Activated T-cell treated with anti-CD3 and anti-CD28 coated beads for 4 hours (primary cell): ENCODE results near the gene PPP2R3B.
"Not testable (repeated sequence)": the region's sequence is repeated elsewhere in the genome, so short reads cannot be mapped to it uniquely, and the experiment has no call there.

Experiments used
- DNase-seq: peaks from one replicate; pipeline ENCODE4 v3.0.0-alpha.2; 2020

The PPP2R3B gene

GRCh38 chrX:386768-387575 lies at the start of gene PPP2R3B:
TSS of gene PPP2R3B (minus strand) at chrX:386907. CDS start at chrX:386691, 216 bp downstream.
- DNase-seq: peak; percentile 96

- DNase-seq: no peak
Observed at GRCh38 chrX:435536-436122, 48.9 kb upstream of the PPP2R3B start.

GRCh38 chrX:434946-435345 lies 48.2 kb upstream of the PPP2R3B start:
- DNase-seq: no peak

GRCh38 chrX:433771-434170 lies 47.1 kb upstream of the PPP2R3B start:
- DNase-seq: no peak

- not testable (repeated sequence) for DNase-seq
Observed at GRCh38 chrX:432666-433065, 46.0 kb upstream of the PPP2R3B start.

GRCh38 chrX:431492-432111 lies 44.9 kb upstream of the PPP2R3B start:
- DNase-seq: no peak

GRCh38 chrX:431056-431455 lies 44.3 kb upstream of the PPP2R3B start:
- no peak for DNase-seq

- no peak for DNase-seq
Observed at GRCh38 chrX:429266-429825, 42.6 kb upstream of the PPP2R3B start.

GRCh38 chrX:427812-428725 lies 41.4 kb upstream of the PPP2R3B start:
- DNase-seq: no peak

- DNase-seq: no peak
Observed at GRCh38 chrX:426881-427280, 40.2 kb upstream of the PPP2R3B start.

- no peak for DNase-seq
Observed at GRCh38 chrX:425056-425455, 38.3 kb upstream of the PPP2R3B start.

- DNase-seq: no peak
Observed at GRCh38 chrX:421646-422391, 35.1 kb upstream of the PPP2R3B start.

GRCh38 chrX:420496-421223 lies 34.0 kb upstream of the PPP2R3B start:
- no peak for DNase-seq

- no peak for DNase-seq
Observed at GRCh38 chrX:418927-419729, 32.4 kb upstream of the PPP2R3B start.

GRCh38 chrX:415498-415897 lies 28.8 kb upstream of the PPP2R3B start:
- DNase-seq: not testable (repeated sequence)

- DNase-seq: no peak
Observed at GRCh38 chrX:413322-414201, 26.9 kb upstream of the PPP2R3B start.

GRCh38 chrX:410296-410695 lies 23.6 kb upstream of the PPP2R3B start:
- no peak for DNase-seq

- no peak for DNase-seq
Observed at GRCh38 chrX:405149-405548, 18.4 kb upstream of the PPP2R3B start.

GRCh38 chrX:404656-405055 lies 17.9 kb upstream of the PPP2R3B start:
- no peak for DNase-seq
